ENCODE measurements around the gene PIP4K2B. TPM values are rescaled to one million over a fixed set of nuclear protein-coding genes. Genes with fewer than 3 reads are reported as not detected.

The PIP4K2B gene
- total and polyA plus RNA-seq, 2 experiments from 2014 or later: 12.8 to 65.8 TPM

GRCh38 chr17:38786372-38786771, 13.0 kb downstream of the PIP4K2B start:
- no peaks in the 10 kb centered on the region; the same call in 1 of the 2 replicates for H4K20me1 ChIP-seq (ENCODE audit: insufficient read depth)
- no peak overlapping the region for H3K4me2 ChIP-seq (ENCODE audit: unreplicated experiment)
- H3K27me3 ChIP-seq (replicated peaks; ENCODE audit: insufficient read depth): no peaks in the 10 kb centered on the region
- H3F3A ChIP-seq (ENCODE audit: insufficient read depth): peaks cover 5% of the 10 kb centered on the region; the same call in 1 of the 2 replicates
- WGBS, 2 experiments (ENCODE audit: low coverage in 1 of 2, low lambda C conversion rate in 2 of 2, missing lambda C conversion rate in 2 of 2): 85 to 87% methylated on average over 6 of the region's 6 CpGs
- no peaks in the 10 kb centered on the region for H3K9me3 ChIP-seq (ENCODE audit: low read depth)
- DNase-seq: no peak
- in situ Hi-C loops (cut with MboI): no loop called here
- H3K27ac ChIP-seq: no peak overlapping the region
- H3K4me1 ChIP-seq (ENCODE audit: insufficient read depth): peaks cover 9% of the 10 kb centered on the region
- peaks cover 57% of the 10 kb centered on the region for H3K79me2 ChIP-seq (ENCODE audit: insufficient read depth)
- H3K9me2 ChIP-seq (ENCODE audit: insufficient read depth): no peaks in the 10 kb centered on the region
- H3K9ac ChIP-seq: no peak overlapping the region
- H3K36me3 ChIP-seq (ENCODE audit: low read depth): peaks cover 35% of the 10 kb centered on the region
- H3K4me3 ChIP-seq: no peak overlapping the region
- TF ChIP-seq EZH2 (IDR thresholded peaks at IDR 0.05; ENCODE audit: insufficient read depth, poor library complexity, severe bottlenecking): no peak
- TF ChIP-seq EZH2phosphoT487 (IDR thresholded peaks at IDR 0.05; ENCODE audit: insufficient read depth, low read depth): no peak
- H2AFZ ChIP-seq: no peak overlapping the region

GRCh38 chr17:38783227-38783626, 16.1 kb downstream of the PIP4K2B start:
- in situ Hi-C loops (cut with MboI): no loop called here
- H3K9ac ChIP-seq: no peak overlapping the region

GRCh38 chr17:38779965-38780752, 19.2 kb downstream of the PIP4K2B start:
- Histone ChIP-seq H3K27me3 (replicated peaks; ENCODE audit: insufficient read depth) (no peaks in the 10 kb centered on the region), H2AFZ (no peak overlapping the region), H3K4me2 (ENCODE audit: unreplicated experiment) (no peak overlapping the region), H3K4me3 (no peak overlapping the region), H4K20me1 (ENCODE audit: insufficient read depth) (no peaks in the 10 kb centered on the region), H3K9ac (no peak overlapping the region), H3K36me3 (ENCODE audit: low read depth) (peaks cover 74% of the 10 kb centered on the region), H3K9me2 (ENCODE audit: insufficient read depth) (no peaks in the 10 kb centered on the region), H3F3A (ENCODE audit: insufficient read depth) (peaks cover 5% of the 10 kb centered on the region), H3K27ac (no peak overlapping the region), H3K4me1 (ENCODE audit: insufficient read depth) (peaks cover 4% of the 10 kb centered on the region; the same call in 1 of the 2 replicates), H3K9me3 (ENCODE audit: low read depth) (no peaks in the 10 kb centered on the region), H3K79me2 (ENCODE audit: insufficient read depth) (no peaks in the 10 kb centered on the region)
- TF ChIP-seq EZH2phosphoT487 (IDR thresholded peaks at IDR 0.05; ENCODE audit: insufficient read depth, low read depth) (no peak), EZH2 (IDR thresholded peaks at IDR 0.05; ENCODE audit: insufficient read depth, poor library complexity, severe bottlenecking) (no peak)
- WGBS, 2 experiments (ENCODE audit: low coverage in 1 of 2, low lambda C conversion rate in 2 of 2, missing lambda C conversion rate in 2 of 2): 92 to 95% methylated on average over 23 of the region's 23 CpGs
- in situ Hi-C loops (cut with MboI): no loop called here
- DNase-seq: no peak

More at GRCh38 chr17:38783227-38783626, 16.1 kb downstream of the PIP4K2B start:
- Histone ChIP-seq H3K79me2 (ENCODE audit: insufficient read depth) (peaks cover 26% of the 10 kb centered on the region), H3K4me1 (ENCODE audit: insufficient read depth) (peaks cover 2% of the 10 kb centered on the region; the same call in 1 of the 2 replicates), H3K27ac (no peak overlapping the region), H3K4me3 (no peak overlapping the region), H3K27me3 (replicated peaks; ENCODE audit: insufficient read depth) (no peaks in the 10 kb centered on the region), H3K9me3 (ENCODE audit: low read depth) (no peaks in the 10 kb centered on the region), H4K20me1 (ENCODE audit: insufficient read depth) (no peaks in the 10 kb centered on the region; the same call in 1 of the 2 replicates), H3K9me2 (ENCODE audit: insufficient read depth) (no peaks in the 10 kb centered on the region), H3F3A (ENCODE audit: insufficient read depth) (no peaks in the 10 kb centered on the region), H2AFZ (no peak overlapping the region), H3K4me2 (ENCODE audit: unreplicated experiment) (no peak overlapping the region), H3K36me3 (ENCODE audit: low read depth) (peaks cover 51% of the 10 kb centered on the region)
- no peak for DNase-seq
- 62 to 81% methylated on average over 3 of the region's 3 CpGs for WGBS, 2 experiments (ENCODE audit: low coverage in 1 of 2, low lambda C conversion rate in 2 of 2, missing lambda C conversion rate in 2 of 2)
- no peak for TF ChIP-seq EZH2 (IDR thresholded peaks at IDR 0.05; ENCODE audit: insufficient read depth, poor library complexity, severe bottlenecking)
- TF ChIP-seq EZH2phosphoT487 (IDR thresholded peaks at IDR 0.05; ENCODE audit: insufficient read depth, low read depth): no peak

- Histone ChIP-seq H3K4me1 (ENCODE audit: insufficient read depth) (peaks cover 4% of the 10 kb centered on the region; the same call in 1 of the 2 replicates), H3K9me2 (ENCODE audit: insufficient read depth) (no peaks in the 10 kb centered on the region), H3K4me2 (ENCODE audit: unreplicated experiment) (no peak overlapping the region), H4K20me1 (ENCODE audit: insufficient read depth) (no peaks in the 10 kb centered on the region), H3K36me3 (ENCODE audit: low read depth) (peaks cover 73% of the 10 kb centered on the region), H3F3A (ENCODE audit: insufficient read depth) (peaks cover 5% of the 10 kb centered on the region), H2AFZ (no peak overlapping the region), H3K4me3 (no peak overlapping the region), H3K27ac (peak overlapping the region; percentile 32; the same call in 1 of the 2 replicates), H3K9ac (no peak overlapping the region), H3K27me3 (replicated peaks; ENCODE audit: insufficient read depth) (no peaks in the 10 kb centered on the region), H3K9me3 (ENCODE audit: low read depth) (no peaks in the 10 kb centered on the region), H3K79me2 (ENCODE audit: insufficient read depth) (no peaks in the 10 kb centered on the region)
- TF ChIP-seq EZH2phosphoT487 (IDR thresholded peaks at IDR 0.05; ENCODE audit: insufficient read depth, low read depth): no peak
- TF ChIP-seq EZH2 (IDR thresholded peaks at IDR 0.05; ENCODE audit: insufficient read depth, poor library complexity, severe bottlenecking): no peak
- in situ Hi-C loops (cut with MboI): no loop called here
- peak; percentile 70 for DNase-seq
- 58 to 61% methylated on average over 7 of the region's 7 CpGs for WGBS, 2 experiments (ENCODE audit: low coverage in 1 of 2, low lambda C conversion rate in 2 of 2, missing lambda C conversion rate in 2 of 2)
Observed at GRCh38 chr17:38777641-38778250, 21.6 kb downstream of the PIP4K2B start.

Measured in GM23248 (cell line).